Brain microvascular endothelial cell (primary cell): ENCODE data around the gene LYPD6B.

ENCODE experiments used
- DNase-seq: peaks from one replicate; pipeline ENCODE4 v3.0.0-alpha.2; 2020
- H3K27ac ChIP-seq: fragments of 250-450 bp; sonication (Bioruptor Pico); 2 replicates; pipeline ENCODE4 v1.5.1; 2020; ENCODE audit warnings: mild to moderate bottlenecking, moderate library complexity
- H3K27me3 ChIP-seq: fragments of 250-450 bp; sonication (Bioruptor Pico); replicated peaks from 2 replicates; pipeline ENCODE4 v1.5.1; 2020; ENCODE audit warnings: mild to moderate bottlenecking
- H3K36me3 ChIP-seq: fragments of 250-450 bp; sonication (Bioruptor Pico); replicated peaks from 2 replicates; pipeline ENCODE4 v1.5.1; 2020; ENCODE audit warnings: mild to moderate bottlenecking
- H3K4me3 ChIP-seq: 2 replicates; pipeline ENCODE4 v1.5.1; 2011; ENCODE audit warnings: low read depth, mild to moderate bottlenecking, control low read depth, low read length, moderate library complexity
- CTCF ChIP-seq: IDR thresholded peaks from 2 replicates; pipeline ENCODE4 v1.5.1; 2011; ENCODE audit warnings: low read depth, mild to moderate bottlenecking, moderate library complexity, low read length, control low read depth, inconsistent platforms; ENCODE audit errors: missing control alignments
- in situ Hi-C: cut with HindIII; loops from 2 replicates; pipeline ENCODE4 v1.10.0; 2017; ENCODE audit warnings: low sequenced_read_pairs, low pct_ligation_motif_present

The LYPD6B gene

GRCh38 chr2:149036507-149037293, 1.8 kb upstream of the LYPD6B start:
- H3K4me3 ChIP-seq, result no peak overlapping the region
- no peaks in the 10 kb centered on the region for H3K36me3 ChIP-seq
- no peak for DNase-seq
- peaks cover 19% of the 10 kb centered on the region for H3K27me3 ChIP-seq
- H3K27ac ChIP-seq, result no peak overlapping the region
- in situ Hi-C loops, result no loop called here
- TF ChIP-seq CTCF, result no peak

- no peaks in the 10 kb centered on the region for H3K36me3 ChIP-seq
- no peak for DNase-seq
- H3K27ac ChIP-seq, result no peak overlapping the region
- no peak for TF ChIP-seq CTCF
- in situ Hi-C loops, result no loop called here
- H3K27me3 ChIP-seq, result peaks cover 19% of the 10 kb centered on the region
- H3K4me3 ChIP-seq, result no peak overlapping the region
Measured at GRCh38 chr2:149037851-149038250, 648 bp upstream of the LYPD6B start.

- peak overlapping the region; percentile 30 for H3K4me3 ChIP-seq
- no peak overlapping the region for H3K27ac ChIP-seq
Measured at GRCh38 chr2:149039213-149039724, 770 bp downstream of the LYPD6B start.

GRCh38 chr2:149040451-149040850, 2.0 kb downstream of the LYPD6B start:
- TF ChIP-seq CTCF, result peak; percentile 66
- Histone ChIP-seq H3K27me3 (peaks cover 19% of the 10 kb centered on the region), H3K36me3 (no peaks in the 10 kb centered on the region), H3K4me3 (no peak overlapping the region), H3K27ac (no peak overlapping the region)
- DNase-seq, result no peak
- in situ Hi-C loops, result no loop called here

More at GRCh38 chr2:149039213-149039724, 770 bp downstream of the LYPD6B start:
- in situ Hi-C loops, result no loop called here
- DNase-seq, result no peak
- TF ChIP-seq CTCF, result no peak
- no peaks in the 10 kb centered on the region for H3K36me3 ChIP-seq
- H3K27me3 ChIP-seq, result peaks cover 19% of the 10 kb centered on the region

- Histone ChIP-seq H3K27ac (no peak overlapping the region), H3K36me3 (no peaks in the 10 kb centered on the region), H3K4me3 (no peak overlapping the region), H3K27me3 (peaks cover 19% of the 10 kb centered on the region)
- no peak for DNase-seq
- in situ Hi-C loops, result no loop called here
- TF ChIP-seq CTCF, result no peak
Measured at GRCh38 chr2:149041482-149041881, 3.0 kb downstream of the LYPD6B start.
